ENCODE results near the gene TMEM101.
"Not testable (repeated sequence)": the region's sequence is repeated elsewhere in the genome, so short reads cannot be mapped to it uniquely, and the experiment has no call there.

TMEM101 gene

GRCh38 chr17:44023545-44024270 lies 8.9 kb upstream of the TMEM101 start:
- no peak for DNase-seq (ENCODE audit: low spot score)

- no peak for DNase-seq (ENCODE audit: low spot score)
Observed at GRCh38 chr17:44022246-44022645, 7.5 kb upstream of the TMEM101 start.

GRCh38 chr17:44021227-44021626 lies 6.5 kb upstream of the TMEM101 start:
- not testable (repeated sequence) for DNase-seq (ENCODE audit: low spot score)

- no peak for DNase-seq (ENCODE audit: low spot score)
Observed at GRCh38 chr17:44014133-44014436, 678 bp downstream of the TMEM101 start.

GRCh38 chr17:44012874-44013273 lies 1.9 kb downstream of the TMEM101 start:
- DNase-seq (ENCODE audit: low spot score): no peak

GRCh38 chr17:44012391-44012790 lies 2.4 kb downstream of the TMEM101 start:
- DNase-seq (ENCODE audit: low spot score): no peak

- DNase-seq (ENCODE audit: low spot score): no peak
Observed at GRCh38 chr17:44011876-44012275, 2.9 kb downstream of the TMEM101 start.

GRCh38 chr17:44010966-44011647 lies 3.7 kb downstream of the TMEM101 start:
- DNase-seq (ENCODE audit: low spot score): peak; percentile 55

- DNase-seq (ENCODE audit: low spot score): no peak
Observed at GRCh38 chr17:44008205-44008909, 6.4 kb downstream of the TMEM101 start.

- peak; percentile 47 for DNase-seq (ENCODE audit: low spot score)
Observed at GRCh38 chr17:44007346-44008204, 7.2 kb downstream of the TMEM101 start.

GRCh38 chr17:44006598-44007345 lies 8.0 kb downstream of the TMEM101 start:
- peak; percentile 97 for DNase-seq (ENCODE audit: low spot score)

- DNase-seq (ENCODE audit: low spot score): peak; percentile 29
Observed at GRCh38 chr17:44006272-44006597, 8.5 kb downstream of the TMEM101 start.

GRCh38 chr17:44005527-44006271 lies 9.1 kb downstream of the TMEM101 start:
- DNase-seq (ENCODE audit: low spot score): no peak

GRCh38 chr17:44004761-44005526 lies 9.8 kb downstream of the TMEM101 start:
- no peak for DNase-seq (ENCODE audit: low spot score)

GRCh38 chr17:44004077-44004760 lies 10.5 kb downstream of the TMEM101 start, which contains the start of gene NAGS:
Gene NAGS, plus strand, starts transcription at chr17:44004622. Its CDS starts 42 bp downstream, at chr17:44004664.
- no peak for DNase-seq (ENCODE audit: low spot score)

GRCh38 chr17:44002141-44002848 lies 12.5 kb downstream of the TMEM101 start:
- DNase-seq (ENCODE audit: low spot score): peak; percentile 56

- no peak for DNase-seq (ENCODE audit: low spot score)
Observed at GRCh38 chr17:44001461-44001920, 13.3 kb downstream of the TMEM101 start.

GRCh38 chr17:44000871-44001460 lies 13.8 kb downstream of the TMEM101 start:
- no peak for DNase-seq (ENCODE audit: low spot score)

Data from hepatic stellate cell (primary cell).